ENCODE data around the gene MYO9B.

The MYO9B gene

DNA sequence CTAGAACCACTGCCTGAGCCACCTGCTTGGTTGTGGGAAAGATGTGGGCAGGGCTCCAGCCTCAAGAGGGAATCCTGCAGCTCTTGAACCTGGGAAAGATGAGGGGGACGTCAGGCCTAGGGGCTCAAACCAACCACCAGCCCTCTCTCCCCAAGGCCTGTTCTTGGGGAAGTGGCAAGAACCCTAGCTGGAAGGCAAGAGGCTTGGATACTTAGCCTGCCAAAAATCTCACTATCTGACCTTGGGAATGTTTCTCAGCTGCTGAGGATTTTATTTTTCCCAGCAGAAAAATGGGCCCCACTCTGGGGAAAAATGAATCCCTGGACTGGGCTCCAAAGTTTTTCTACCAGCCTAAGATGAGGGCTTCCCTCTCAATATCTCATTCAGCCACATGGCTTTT, 184.4 kb downstream of the MYO9B start:
- Histone ChIP-seq H3K9me3 (ENCODE audit: insufficient read depth, low read length) (no peaks in the 10 kb centered on the region), H3K27me3 (ENCODE audit: low read depth, low read length) (no peaks in the 10 kb centered on the region), H2AFZ (ENCODE audit: low read depth, low read length) (no peak overlapping the region), H3K4me3 (ENCODE audit: low read length) (no peak overlapping the region), H3K4me2 (ENCODE audit: low read length) (no peak overlapping the region), H3K9ac (ENCODE audit: low read length) (no peak overlapping the region), H3K79me2 (ENCODE audit: low read length) (no peaks in the 10 kb centered on the region), H4K20me1 (ENCODE audit: insufficient read depth, low read length) (no peaks in the 10 kb centered on the region), H3K4me1 (ENCODE audit: low read length) (peaks cover 6% of the 10 kb centered on the region), H3K36me3 (replicated peaks; ENCODE audit: low read depth, low read length) (no peaks in the 10 kb centered on the region), H3K27ac (ENCODE audit: low read length) (no peak overlapping the region)
- no peak for TF ChIP-seq EZH2phosphoT487 (IDR thresholded peaks at IDR 0.05; ENCODE audit: low read depth)
- TF ChIP-seq, protein P1, sequence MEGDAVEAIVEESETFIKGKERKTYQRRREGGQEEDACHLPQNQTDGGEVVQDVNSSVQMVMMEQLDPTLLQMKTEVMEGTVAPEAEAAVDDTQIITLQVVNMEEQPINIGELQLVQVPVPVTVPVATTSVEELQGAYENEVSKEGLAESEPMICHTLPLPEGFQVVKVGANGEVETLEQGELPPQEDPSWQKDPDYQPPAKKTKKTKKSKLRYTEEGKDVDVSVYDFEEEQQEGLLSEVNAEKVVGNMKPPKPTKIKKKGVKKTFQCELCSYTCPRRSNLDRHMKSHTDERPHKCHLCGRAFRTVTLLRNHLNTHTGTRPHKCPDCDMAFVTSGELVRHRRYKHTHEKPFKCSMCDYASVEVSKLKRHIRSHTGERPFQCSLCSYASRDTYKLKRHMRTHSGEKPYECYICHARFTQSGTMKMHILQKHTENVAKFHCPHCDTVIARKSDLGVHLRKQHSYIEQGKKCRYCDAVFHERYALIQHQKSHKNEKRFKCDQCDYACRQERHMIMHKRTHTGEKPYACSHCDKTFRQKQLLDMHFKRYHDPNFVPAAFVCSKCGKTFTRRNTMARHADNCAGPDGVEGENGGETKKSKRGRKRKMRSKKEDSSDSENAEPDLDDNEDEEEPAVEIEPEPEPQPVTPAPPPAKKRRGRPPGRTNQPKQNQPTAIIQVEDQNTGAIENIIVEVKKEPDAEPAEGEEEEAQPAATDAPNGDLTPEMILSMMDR (IDR thresholded peaks at IDR 0.05; ENCODE audit: low read depth, low read length): no peak

- Histone ChIP-seq H3K4me2 (ENCODE audit: low read length) (peak overlapping the region; percentile 62), H2AFZ (ENCODE audit: low read depth, low read length) (peak overlapping the region; percentile 91), H3K9ac (ENCODE audit: low read length) (no peak overlapping the region), H3K36me3 (replicated peaks; ENCODE audit: low read depth, low read length) (no peaks in the 10 kb centered on the region), H3K27ac (ENCODE audit: low read length) (no peak overlapping the region), H4K20me1 (ENCODE audit: insufficient read depth, low read length) (no peaks in the 10 kb centered on the region), H3K79me2 (ENCODE audit: low read length) (no peaks in the 10 kb centered on the region), H3K9me3 (ENCODE audit: insufficient read depth, low read length) (no peaks in the 10 kb centered on the region), H3K4me1 (ENCODE audit: low read length) (peaks cover 6% of the 10 kb centered on the region), H3K27me3 (ENCODE audit: low read depth, low read length) (no peaks in the 10 kb centered on the region), H3K4me3 (ENCODE audit: low read length) (peak overlapping the region; percentile 37)
- no peak for TF ChIP-seq EZH2phosphoT487 (IDR thresholded peaks at IDR 0.05; ENCODE audit: low read depth)
- TF ChIP-seq, protein P1 (IDR thresholded peaks at IDR 0.05; ENCODE audit: low read depth, low read length): peak; percentile 97
Observed at GRCh38 chr19:17260842-17261325, 185.3 kb downstream of the MYO9B start.

- Histone ChIP-seq H3K27ac (ENCODE audit: low read length) (no peak overlapping the region), H3K9ac (ENCODE audit: low read length) (no peak overlapping the region), H3K27me3 (ENCODE audit: low read depth, low read length) (no peaks in the 10 kb centered on the region), H3K36me3 (replicated peaks; ENCODE audit: low read depth, low read length) (no peaks in the 10 kb centered on the region), H3K4me1 (ENCODE audit: low read length) (peaks cover 9% of the 10 kb centered on the region), H3K79me2 (ENCODE audit: low read length) (peaks cover 2% of the 10 kb centered on the region), H3K4me3 (ENCODE audit: low read length) (no peak overlapping the region), H4K20me1 (ENCODE audit: insufficient read depth, low read length) (no peaks in the 10 kb centered on the region), H3K9me3 (ENCODE audit: insufficient read depth, low read length) (no peaks in the 10 kb centered on the region), H2AFZ (ENCODE audit: low read depth, low read length) (no peak overlapping the region), H3K4me2 (ENCODE audit: low read length) (no peak overlapping the region)
- no peak for TF ChIP-seq EZH2phosphoT487 (IDR thresholded peaks at IDR 0.05; ENCODE audit: low read depth)
- TF ChIP-seq, protein P1 (IDR thresholded peaks at IDR 0.05; ENCODE audit: low read depth, low read length): no peak
Observed at GRCh38 chr19:17262557-17262956, 187.0 kb downstream of the MYO9B start.

All from OCI-LY3 (cell line).